ENCODE measurements around the gene RGL2. TPM values are rescaled to one million over a fixed set of nuclear protein-coding genes. Genes with fewer than 3 reads are reported as not detected.

Gene RGL2
- total and polyA plus RNA-seq, 10 of the 15 experiments (the other 5 are each of a cell fraction or from before 2014, with no cell fraction given) = 0.84 to 21.2 (median 6.8) TPM

DNA sequence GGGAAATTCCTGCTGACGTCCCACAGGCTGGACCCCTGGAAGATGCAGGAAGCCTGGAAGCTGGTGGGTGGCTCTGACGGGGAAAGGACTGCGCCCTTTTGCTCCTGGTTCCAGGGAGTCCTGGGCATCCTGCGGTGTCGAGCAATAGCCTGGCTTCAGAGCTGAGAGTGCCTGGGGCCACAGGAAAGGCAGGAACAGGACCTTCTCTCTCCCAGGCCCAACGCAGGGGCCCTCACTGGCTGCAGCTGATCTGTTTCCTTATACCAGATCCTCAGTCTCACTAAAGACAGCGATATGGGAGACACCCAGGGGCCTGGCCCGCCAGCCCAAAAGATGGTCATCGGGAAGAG, 20.4 kb downstream of the RGL2 start:
- H3K9me3 ChIP-seq (replicated peaks; ENCODE audit: control insufficient read depth, insufficient read depth, low read length) = no peaks in the 10 kb centered on the region
- TF ChIP-seq, protein P1, sequence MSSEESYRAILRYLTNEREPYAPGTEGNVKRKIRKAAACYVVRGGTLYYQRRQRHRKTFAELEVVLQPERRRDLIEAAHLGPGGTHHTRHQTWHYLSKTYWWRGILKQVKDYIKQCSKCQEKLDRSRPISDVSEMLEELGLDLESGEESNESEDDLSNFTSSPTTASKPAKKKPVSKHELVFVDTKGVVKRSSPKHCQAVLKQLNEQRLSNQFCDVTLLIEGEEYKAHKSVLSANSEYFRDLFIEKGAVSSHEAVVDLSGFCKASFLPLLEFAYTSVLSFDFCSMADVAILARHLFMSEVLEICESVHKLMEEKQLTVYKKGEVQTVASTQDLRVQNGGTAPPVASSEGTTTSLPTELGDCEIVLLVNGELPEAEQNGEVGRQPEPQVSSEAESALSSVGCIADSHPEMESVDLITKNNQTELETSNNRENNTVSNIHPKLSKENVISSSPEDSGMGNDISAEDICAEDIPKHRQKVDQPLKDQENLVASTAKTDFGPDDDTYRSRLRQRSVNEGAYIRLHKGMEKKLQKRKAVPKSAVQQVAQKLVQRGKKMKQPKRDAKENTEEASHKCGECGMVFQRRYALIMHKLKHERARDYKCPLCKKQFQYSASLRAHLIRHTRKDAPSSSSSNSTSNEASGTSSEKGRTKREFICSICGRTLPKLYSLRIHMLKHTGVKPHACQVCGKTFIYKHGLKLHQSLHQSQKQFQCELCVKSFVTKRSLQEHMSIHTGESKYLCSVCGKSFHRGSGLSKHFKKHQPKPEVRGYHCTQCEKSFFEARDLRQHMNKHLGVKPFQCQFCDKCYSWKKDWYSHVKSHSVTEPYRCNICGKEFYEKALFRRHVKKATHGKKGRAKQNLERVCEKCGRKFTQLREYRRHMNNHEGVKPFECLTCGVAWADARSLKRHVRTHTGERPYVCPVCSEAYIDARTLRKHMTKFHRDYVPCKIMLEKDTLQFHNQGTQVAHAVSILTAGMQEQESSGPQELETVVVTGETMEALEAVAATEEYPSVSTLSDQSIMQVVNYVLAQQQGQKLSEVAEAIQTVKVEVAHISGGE (CRISPR knock-in tag; IDR thresholded peaks at IDR 0.05) = no peak
- TF ChIP-seq, protein P2, sequence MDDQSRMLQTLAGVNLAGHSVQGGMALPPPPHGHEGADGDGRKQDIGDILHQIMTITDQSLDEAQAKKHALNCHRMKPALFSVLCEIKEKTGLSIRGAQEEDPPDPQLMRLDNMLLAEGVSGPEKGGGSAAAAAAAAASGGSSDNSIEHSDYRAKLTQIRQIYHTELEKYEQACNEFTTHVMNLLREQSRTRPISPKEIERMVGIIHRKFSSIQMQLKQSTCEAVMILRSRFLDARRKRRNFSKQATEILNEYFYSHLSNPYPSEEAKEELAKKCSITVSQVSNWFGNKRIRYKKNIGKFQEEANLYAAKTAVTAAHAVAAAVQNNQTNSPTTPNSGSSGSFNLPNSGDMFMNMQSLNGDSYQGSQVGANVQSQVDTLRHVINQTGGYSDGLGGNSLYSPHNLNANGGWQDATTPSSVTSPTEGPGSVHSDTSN (IDR thresholded peaks at IDR 0.05; ENCODE audit: insufficient replicate concordance, low read depth, low read length) = no peak
- TF ChIP-seq IKZF2 (IDR thresholded peaks at IDR 0.05) = no peak
- no TSS peak for BruUV-seq (replicated peaks)
- ChIA-PET RAD21 (ENCODE audit: unreplicated experiment) (interaction anchor here (1.9 to 2.4 kb wide), 4 partner anchors 21 to 147 kb away, joined by 7 to 14 read pairs (median 10); partner anchors contain the start of gene RGL2), CTCF (interaction anchor here (0.5 to 3.9 kb wide), 6 partner anchors 10 to 287 kb away, joined by 3 to 30 read pairs (median 14); partner anchors contain the start of genes PFDN6, RGL2 and WDR46), POLR2A (interaction anchor here (1.1 to 3.9 kb wide), 7 partner anchors 9 to 67 kb away, joined by 3 to 38 read pairs (median 7); partner anchors contain the start of genes PFDN6, RGL2 and WDR46), SMC1A (ENCODE audit: uncharacterized antibody, unreplicated experiment) (interaction anchor here (0.9 to 3.6 kb wide), 6 partner anchors 10 to 153 kb away, joined by 3 to 25 read pairs (median 6); partner anchors contain the start of genes PFDN6, RGL2 and WDR46)
- H3K79me2 ChIP-seq (ENCODE audit: control insufficient read depth, insufficient read depth, low read length) = peaks cover 40% of the 10 kb centered on the region
- peaks cover 22% of the 10 kb centered on the region for H3K4me1 ChIP-seq (ENCODE audit: control insufficient read depth, insufficient read depth, low read length)
- H3K4me3 ChIP-seq = peak overlapping the region; percentile 87; the same call in 1 of the 2 replicates
- H3K36me3 ChIP-seq (ENCODE audit: control insufficient read depth in 2 of 2, insufficient read depth in 2 of 2, low read length in 1 of 2) = peaks cover 23 to 26% of the 10 kb centered on the region in 2 experiments
- ATAC-seq = no peak
- peak overlapping the region; percentile 88; the same call in 1 of the 2 replicates for H3K9ac ChIP-seq (ENCODE audit: control insufficient read depth, insufficient read depth, low read length)
- no peak for FAIRE-seq
- no peaks in the 10 kb centered on the region for H3K27me3 ChIP-seq (replicated peaks in 1 of 2; ENCODE audit: control insufficient read depth in 2 of 2, insufficient read depth in 2 of 2, low read length in 1 of 2)
- in situ Hi-C loops (cut with MboI) (no loop called here), intact Hi-C loops (cut with micrococcal nuclease; ENCODE audit: unreplicated experiment) (loop anchor here (5.0 kb wide), 1 partner anchor 114 kb away; the partner anchor contains the start of gene KIFC1)
- H3K27ac ChIP-seq (ENCODE audit: control insufficient read depth, insufficient read depth) = peak overlapping the region; percentile 86; the same call in 1 of the 2 replicates
- no peak overlapping the region for H2AFZ ChIP-seq (ENCODE audit: control insufficient read depth, low read depth, low read length)
- H4K20me1 ChIP-seq (ENCODE audit: control insufficient read depth, insufficient read depth) = peaks cover 6% of the 10 kb centered on the region
- 69% methylated on average over 9 of the region's 9 CpGs for WGBS (ENCODE audit: insufficient coverage, insufficient replicate concordance, low lambda C conversion rate, missing lambda C conversion rate)
- DNase-seq (ENCODE audit: low read depth, low spot score) = no peak
- H3K4me2 ChIP-seq (ENCODE audit: control insufficient read depth, insufficient read depth) = peak overlapping the region; percentile 83
